Activated CD8-positive, alpha-beta T cell treated with anti-CD3 and anti-CD28 coated beads for 36 hours (primary cell): ENCODE results near the gene GPR35. TPM values are rescaled to one million over a fixed set of nuclear protein-coding genes. Genes with fewer than 3 reads are reported as not detected.

ENCODE experiments used
- ATAC-seq: fragments of 200-7000 bp; cut with Tn5 transposase; one replicate; pipeline ENCODE4 v1.10.0; 2021; ENCODE audit warnings: mild to moderate bottlenecking, moderate library complexity
- CTCF ChIA-PET: fragments of 350-600 bp; sonication (Branson Sonifier 250); formaldehyde crosslinking; loops from one replicate; lab custom pipeline; 2021; ENCODE audit warnings: antibody characterized with exemption; lab: Charles Lee
- POLR2A ChIA-PET: fragments of 350-600 bp; sonication (Branson Sonifier 250); formaldehyde crosslinking; loops from one replicate; lab custom pipeline; 2021; ENCODE audit warnings: antibody characterized with exemption; lab: Charles Lee
- DNase-seq: peaks from one replicate; pipeline ENCODE4 v3.0.0-alpha.2; 2020
- H3K27ac Mint-ChIP-seq: one replicate; pipeline ENCODE4 v1.8.0; 2021; ENCODE audit warnings: mild to moderate bottlenecking, mixed read lengths
- H3K27me3 Mint-ChIP-seq: one replicate; pipeline ENCODE4 v1.8.0; 2021; ENCODE audit warnings: mixed read lengths
- H3K36me3 Mint-ChIP-seq: one replicate; pipeline ENCODE4 v1.8.0; 2021; ENCODE audit warnings: low read depth, mixed read lengths
- H3K4me1 Mint-ChIP-seq: one replicate; pipeline ENCODE4 v1.8.0; 2021; ENCODE audit warnings: low read depth, mixed read lengths
- H3K4me3 Mint-ChIP-seq: one replicate; pipeline ENCODE4 v1.8.0; 2021; ENCODE audit warnings: mild to moderate bottlenecking, moderate library complexity, mixed read lengths
- H3K9me3 Mint-ChIP-seq: one replicate; pipeline ENCODE4 v1.8.0; 2021; ENCODE audit warnings: mixed read lengths
- CTCF ChIP-seq: fragments of 200-600 bp; IDR thresholded peaks from one replicate; pipeline ENCODE4 v1.8.0; 2022; ENCODE audit warnings: antibody characterized with exemption, mild to moderate bottlenecking
- intact Hi-C: fragments of 100-400 bp; cut with micrococcal nuclease; formaldehyde crosslinking; loops from one replicate; pipeline ENCODE4 v1.10.0; 2022
- total RNA-seq, 2 experiments: library from RNA; stranded (reverse); gene quantifications; one replicate each; pipeline ENCODE4 v1.2.3, GENCODE V29; 2021

GPR35 gene
- total RNA-seq, 2 experiments from 2014 or later = 14.4 to 14.6 TPM

DNA sequence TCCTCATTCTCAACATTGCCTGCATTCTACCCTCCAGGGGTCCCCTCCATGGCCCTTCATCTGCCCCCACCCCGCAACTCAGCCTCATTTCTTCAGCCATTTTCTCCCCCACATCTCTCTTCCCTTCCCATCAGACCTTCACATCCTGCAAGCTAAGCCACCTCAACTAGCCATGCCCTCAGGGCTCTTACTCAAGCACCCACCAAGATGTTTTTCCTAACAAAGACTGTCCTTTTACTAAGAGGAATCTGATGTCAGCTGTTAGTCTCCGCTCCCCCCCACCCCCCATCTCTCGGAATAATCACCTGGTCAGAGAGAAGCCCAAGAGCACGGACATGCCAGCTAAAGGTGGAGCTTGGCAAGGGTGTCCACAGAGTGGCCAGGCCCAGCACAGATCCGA is 43.5 kb upstream of the GPR35 start:
- ATAC-seq = no peak
- intact Hi-C loops = no loop called here
- no peak overlapping the region for H3K4me3 Mint-ChIP-seq
- H3K27ac Mint-ChIP-seq = no peak overlapping the region
- H3K4me1 Mint-ChIP-seq = peaks cover 39% of the 10 kb centered on the region
- H3K9me3 Mint-ChIP-seq = no peaks in the 10 kb centered on the region
- CTCF ChIA-PET = no interaction called here
- no peaks in the 10 kb centered on the region for H3K27me3 Mint-ChIP-seq
- POLR2A ChIA-PET = interaction anchor here (8.2 kb wide), 1 partner anchor 18 kb away, joined by 118 read pairs; the partner anchor contains the start of genes ANKMY1, DUSP28 and RNPEPL1
- H3K36me3 Mint-ChIP-seq = peaks cover 19% of the 10 kb centered on the region
- no peak for TF ChIP-seq CTCF
- DNase-seq = no peak

DNA sequence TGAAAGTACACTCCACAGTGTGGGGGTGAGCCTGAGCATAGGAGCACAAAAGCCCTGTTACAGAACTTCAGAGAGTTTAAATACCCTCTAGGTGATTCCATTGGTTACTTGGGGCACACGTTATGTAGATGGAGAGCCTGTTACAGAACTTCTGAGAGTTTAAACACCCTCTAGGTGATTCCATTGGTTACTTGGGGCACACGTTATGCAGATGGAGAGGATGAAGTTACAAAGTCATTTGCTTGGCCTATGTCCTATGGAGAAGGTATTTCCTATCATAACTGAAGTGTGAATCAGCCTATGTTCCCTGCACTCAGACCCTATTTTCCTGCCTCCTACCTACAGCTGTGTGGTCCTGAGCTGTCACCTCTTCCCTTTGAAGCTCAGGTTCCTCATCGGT is 42.5 kb upstream of the GPR35 start:
- Mint-ChIP-seq H3K4me3 (no peak overlapping the region), H3K9me3 (no peaks in the 10 kb centered on the region), H3K36me3 (peaks cover 19% of the 10 kb centered on the region), H3K4me1 (peaks cover 43% of the 10 kb centered on the region), H3K27ac (no peak overlapping the region), H3K27me3 (no peaks in the 10 kb centered on the region)
- TF ChIP-seq CTCF = no peak
- DNase-seq = no peak
- intact Hi-C loops = no loop called here
- ATAC-seq = no peak
- ChIA-PET CTCF (interaction anchor here (5.3 kb wide), 1 partner anchor 17 kb away, joined by 50 read pairs; no protein-coding TSS in a partner anchor), POLR2A (interaction anchor here (8.2 kb wide), 1 partner anchor 19 kb away, joined by 118 read pairs; the partner anchor contains the start of genes ANKMY1, DUSP28 and RNPEPL1)

DNA sequence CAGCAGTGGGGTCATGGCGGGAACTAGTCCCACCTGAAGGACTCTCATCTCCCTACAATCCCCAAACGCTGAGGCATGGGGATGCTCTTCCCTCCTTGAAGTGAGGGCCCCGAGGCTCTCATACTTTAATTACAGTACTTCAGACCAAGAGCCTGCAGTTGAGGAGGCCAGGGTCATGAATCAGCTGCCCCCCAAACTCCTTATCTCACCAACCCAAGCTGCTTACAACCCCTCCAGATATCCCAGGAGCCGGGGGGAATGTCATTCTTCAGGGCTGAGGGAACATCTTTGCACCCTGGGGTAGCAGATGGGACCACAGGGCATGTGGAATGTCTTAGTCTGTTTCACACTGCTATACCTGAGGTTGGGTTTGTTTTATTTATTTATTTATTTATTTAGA is 41.5 kb upstream of the GPR35 start:
- no peak for TF ChIP-seq CTCF
- peaks cover 19% of the 10 kb centered on the region for H3K36me3 Mint-ChIP-seq
- ChIA-PET CTCF (interaction anchor here (5.3 kb wide), 1 partner anchor 18 kb away, joined by 50 read pairs; no protein-coding TSS in a partner anchor), POLR2A (interaction anchor here (8.2 kb wide), 1 partner anchor 20 kb away, joined by 118 read pairs; the partner anchor contains the start of genes ANKMY1, DUSP28 and RNPEPL1)
- peaks cover 51% of the 10 kb centered on the region for H3K4me1 Mint-ChIP-seq
- H3K27me3 Mint-ChIP-seq = no peaks in the 10 kb centered on the region
- no peak overlapping the region for H3K4me3 Mint-ChIP-seq
- DNase-seq (no peak), ATAC-seq (no peak)
- intact Hi-C loops = no loop called here
- H3K9me3 Mint-ChIP-seq = no peaks in the 10 kb centered on the region
- H3K27ac Mint-ChIP-seq = no peak overlapping the region

- H3K4me1 Mint-ChIP-seq = peaks cover 47% of the 10 kb centered on the region
- intact Hi-C loops = no loop called here
- no peak for TF ChIP-seq CTCF
- H3K4me3 Mint-ChIP-seq = peak overlapping the region; percentile 95
- no peaks in the 10 kb centered on the region for H3K9me3 Mint-ChIP-seq
- ATAC-seq (no peak), DNase-seq (peak; percentile 17)
- H3K36me3 Mint-ChIP-seq = peaks cover 19% of the 10 kb centered on the region
- ChIA-PET POLR2A (interaction anchor here (8.2 kb wide), 1 partner anchor 21 kb away, joined by 118 read pairs; the partner anchor contains the start of genes ANKMY1, DUSP28 and RNPEPL1), CTCF (interaction anchor here (3.4 to 5.3 kb wide), 5 partner anchors 15 to 70 kb away, joined by 18 to 50 read pairs (median 22); no protein-coding TSS in a partner anchor)
- H3K27me3 Mint-ChIP-seq = no peaks in the 10 kb centered on the region
- H3K27ac Mint-ChIP-seq = peak overlapping the region; percentile 60
Measured at GRCh38 chr2:240584486-240585031, 40.7 kb upstream of the GPR35 start.

DNA sequence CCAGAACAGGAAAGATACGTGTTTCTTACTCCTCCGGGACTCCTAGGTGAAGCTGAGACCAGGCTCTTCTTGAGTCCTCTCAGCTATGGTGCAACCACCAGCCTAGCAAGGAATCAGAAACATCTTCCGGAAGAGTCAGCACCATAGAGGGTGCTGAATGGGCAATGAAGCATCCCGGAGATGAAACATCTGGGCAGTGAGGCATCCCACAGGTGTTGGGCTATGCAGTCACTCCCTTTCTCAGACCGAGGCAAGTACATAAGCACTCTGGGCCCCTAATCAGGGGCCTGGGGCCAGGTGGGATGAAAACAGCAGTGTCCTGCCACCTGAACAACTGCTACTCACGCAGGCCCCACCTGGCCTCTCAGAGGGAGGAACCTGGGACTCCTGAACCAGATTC is 40.2 kb upstream of the GPR35 start:
- no peaks in the 10 kb centered on the region for H3K9me3 Mint-ChIP-seq
- peaks cover 42% of the 10 kb centered on the region for H3K4me1 Mint-ChIP-seq
- H3K4me3 Mint-ChIP-seq = peak overlapping the region; percentile 95
- intact Hi-C loops = no loop called here
- ATAC-seq (no peak), DNase-seq (no peak)
- ChIA-PET POLR2A (interaction anchor here (1.1 to 8.2 kb wide), 4 partner anchors 12 to 131 kb away, joined by 3 to 118 read pairs (median 14); partner anchors contain the start of genes ANKMY1, DUSP28 and RNPEPL1), CTCF (interaction anchor here (2.0 to 5.3 kb wide), 6 partner anchors 16 to 70 kb away, joined by 7 to 50 read pairs (median 22); no protein-coding TSS in a partner anchor)
- peak overlapping the region; percentile 60 for H3K27ac Mint-ChIP-seq
- peaks cover 14% of the 10 kb centered on the region for H3K36me3 Mint-ChIP-seq
- no peak for TF ChIP-seq CTCF
- no peaks in the 10 kb centered on the region for H3K27me3 Mint-ChIP-seq
